Loucy (cell line): ENCODE data around the gene CORO2A.

Source experiments
- H2AFZ ChIP-seq: fragments of 200-600 bp; sonication (generic); 2 replicates; pipeline ENCODE4 v1.6.0; 2016; ENCODE audit warnings: antibody characterized with exemption, mild to moderate bottlenecking, low read length, moderate library complexity
- H3F3A ChIP-seq: fragments of 200-600 bp; 2 replicates; pipeline ENCODE4 v1.6.0; 2016; ENCODE audit warnings: antibody characterized with exemption, low read depth, mild to moderate bottlenecking
- H3K27me3 ChIP-seq: fragments of 200-600 bp; sonication (generic); 2 replicates; pipeline ENCODE4 v1.6.1; 2014; ENCODE audit warnings: low read length, mild to moderate bottlenecking; ENCODE audit not compliant: insufficient read depth, poor library complexity, severe bottlenecking
- H3K36me3 ChIP-seq: fragments of 200-600 bp; sonication (generic); 2 replicates; pipeline ENCODE4 v1.6.1; 2016; ENCODE audit warnings: low read length; ENCODE audit not compliant: insufficient read depth
- H3K4me1 ChIP-seq: fragments of 200-600 bp; sonication (generic); 2 replicates; pipeline ENCODE4 v1.5.1; 2014; ENCODE audit warnings: low read length, mild to moderate bottlenecking; ENCODE audit not compliant: insufficient read depth, poor library complexity, severe bottlenecking
- H3K4me2 ChIP-seq: fragments of 200-600 bp; sonication (generic); 2 replicates; pipeline ENCODE4 v1.6.0; 2014; ENCODE audit warnings: antibody characterized with exemption, low read length, low read depth, mild to moderate bottlenecking; ENCODE audit not compliant: poor library complexity, severe bottlenecking
- H3K4me3 ChIP-seq: fragments of 200-600 bp; sonication (generic); 2 replicates; pipeline ENCODE4 v1.5.1; 2014; ENCODE audit warnings: low read length, mild to moderate bottlenecking, mixed read lengths; ENCODE audit not compliant: poor library complexity, severe bottlenecking
- H3K79me2 ChIP-seq: fragments of 200-600 bp; sonication (generic); 2 replicates; pipeline ENCODE4 v1.6.1; 2014; ENCODE audit warnings: low read length; ENCODE audit not compliant: insufficient read depth
- H3K9ac ChIP-seq: fragments of 200-600 bp; sonication (generic); 2 replicates; pipeline ENCODE4 v1.6.0; 2014; ENCODE audit warnings: mild to moderate bottlenecking, low read depth, low read length, moderate library complexity; ENCODE audit not compliant: poor library complexity, severe bottlenecking
- H3K9me2 ChIP-seq: fragments of 200-600 bp; sonication (generic); replicated peaks from 2 replicates; pipeline ENCODE4 v1.6.1; 2016; ENCODE audit warnings: low read depth, low read length, mixed read lengths
- H3K9me3 ChIP-seq: fragments of 200-600 bp; sonication (generic); 2 replicates; pipeline ENCODE4 v1.6.1; 2014; ENCODE audit warnings: mild to moderate bottlenecking, antibody characterized with exemption, low read length, low read depth; ENCODE audit not compliant: insufficient read depth
- H4K20me1 ChIP-seq: fragments of 200-600 bp; sonication (generic); 2 replicates; pipeline ENCODE4 v1.6.0; 2014; ENCODE audit warnings: antibody characterized with exemption, low read length, mild to moderate bottlenecking; ENCODE audit not compliant: insufficient read depth, poor library complexity, severe bottlenecking
- CTCF ChIP-seq: fragments of 200-600 bp; sonication (generic); conservative IDR thresholded peaks from 2 replicates; pipeline ENCODE4 v1.5.1; 2014; ENCODE audit warnings: mild to moderate bottlenecking, antibody characterized with exemption, low read length
- EZH2phosphoT487 ChIP-seq: fragments of 200-600 bp; IDR thresholded peaks from 2 replicates; pipeline ENCODE4 v1.6.1; 2018; ENCODE audit warnings: antibody characterized with exemption, mild to moderate bottlenecking, moderate library complexity, borderline replicate concordance

Gene CORO2A

GRCh38 chr9:98201749-98202148, 9.3 kb upstream of the CORO2A start:
- H3K27me3 ChIP-seq = no peaks in the 10 kb centered on the region
- no peaks in the 10 kb centered on the region for H3K79me2 ChIP-seq
- H3F3A ChIP-seq = no peaks in the 10 kb centered on the region
- H3K9me2 ChIP-seq = no peaks in the 10 kb centered on the region
- no peaks in the 10 kb centered on the region for H3K9me3 ChIP-seq
- no peaks in the 10 kb centered on the region for H3K36me3 ChIP-seq
- H3K4me3 ChIP-seq = no peak overlapping the region
- no peak overlapping the region for H3K9ac ChIP-seq
- no peak overlapping the region for H3K4me2 ChIP-seq
- no peaks in the 10 kb centered on the region for H4K20me1 ChIP-seq
- peaks cover 5% of the 10 kb centered on the region for H3K4me1 ChIP-seq
- no peak overlapping the region for H2AFZ ChIP-seq
- TF ChIP-seq EZH2phosphoT487 = no peak
- TF ChIP-seq CTCF = no peak

- Histone ChIP-seq H3K4me1 (peaks cover 4% of the 10 kb centered on the region), H3K27me3 (no peaks in the 10 kb centered on the region), H2AFZ (no peak overlapping the region), H3K9me2 (no peaks in the 10 kb centered on the region), H4K20me1 (no peaks in the 10 kb centered on the region), H3K9me3 (no peaks in the 10 kb centered on the region), H3F3A (no peaks in the 10 kb centered on the region), H3K79me2 (no peaks in the 10 kb centered on the region), H3K36me3 (no peaks in the 10 kb centered on the region), H3K4me3 (no peak overlapping the region), H3K4me2 (no peak overlapping the region), H3K9ac (no peak overlapping the region)
- no peak for TF ChIP-seq CTCF
- TF ChIP-seq EZH2phosphoT487 = no peak
Observed at GRCh38 chr9:98201102-98201501, 8.7 kb upstream of the CORO2A start.

GRCh38 chr9:98199388-98200033, 7.1 kb upstream of the CORO2A start:
- Histone ChIP-seq H2AFZ (no peak overlapping the region), H3K9me2 (no peaks in the 10 kb centered on the region), H3K4me1 (no peaks in the 10 kb centered on the region), H3K9me3 (no peaks in the 10 kb centered on the region), H4K20me1 (no peaks in the 10 kb centered on the region), H3K36me3 (no peaks in the 10 kb centered on the region), H3K4me2 (no peak overlapping the region), H3F3A (no peaks in the 10 kb centered on the region), H3K79me2 (no peaks in the 10 kb centered on the region), H3K9ac (no peak overlapping the region), H3K4me3 (no peak overlapping the region), H3K27me3 (no peaks in the 10 kb centered on the region)
- TF ChIP-seq CTCF (no peak), EZH2phosphoT487 (no peak)
